H1 (cell line): ENCODE results near the gene TTI1. TPM values are rescaled to one million over a fixed set of nuclear protein-coding genes. Genes with fewer than 3 reads are reported as not detected.

Experiments used
- ATF2 ChIP-seq: IDR thresholded peaks from 2 replicates; pipeline ENCODE4 v1.6.1; 2012; ENCODE audit warnings: low read length, inconsistent platforms
- BACH1 ChIP-seq: IDR thresholded peaks from 2 replicates; pipeline ENCODE4 v1.6.1; 2012; ENCODE audit warnings: low read length, improper control_type of control experiment
- BRCA1 ChIP-seq: IDR thresholded peaks from 2 replicates; pipeline ENCODE4 v1.6.1; 2012; ENCODE audit warnings: low read depth, low read length, improper control_type of control experiment
- SAP30 ChIP-seq: fragments of 300-600 bp; sonication (generic); IDR thresholded peaks from 2 replicates; pipeline ENCODE4 v1.7.1; 2012; ENCODE audit warnings: low read length, moderate library complexity, mild to moderate bottlenecking, inconsistent platforms; ENCODE audit not compliant: insufficient read depth, insufficient replicate concordance
- SIRT6 ChIP-seq: IDR thresholded peaks from one replicate; pipeline ENCODE4 v1.7.1; 2012; ENCODE audit warnings: low read length, inconsistent platforms
- SUZ12 ChIP-seq: fragments of 200-600 bp; sonication (generic); IDR thresholded peaks from 2 replicates; pipeline ENCODE4 v1.6.1; 2012; ENCODE audit warnings: mild to moderate bottlenecking, inconsistent platforms, low read length, moderate library complexity, mixed read lengths
- TBP ChIP-seq: IDR thresholded peaks from 2 replicates; pipeline ENCODE4 v1.6.1; 2011; ENCODE audit warnings: low read depth, low read length, improper control_type of control experiment
- polyA plus RNA-seq, 7 experiments: library from polyadenylated mRNA; depleted of rRNA in 3 of 7; stranded (reverse) in 5 of 7; unstranded in 2 of 7; fragments of >200 nt in 5 of 7; fragments of 200-250 nt in 2 of 7; gene quantifications; 1 replicate in 5 of 7; 2 replicates in 1 of 7; 4 replicates in 1 of 7; pipeline versions ENCODE4 v1.2.1 to v1.2.3, GENCODE V29; 2011 to 2013; ENCODE audit warnings: missing spikeins in 2 of 7, mixed read lengths in 2 of 7
- total RNA-seq: library from RNA; stranded (reverse); fragmentation: NEBNext Ultra II Directional; extraction: Animal tissue kit (Norgen Biotek cat#: 25700); gene quantifications from 2 replicates; pipeline ENCODE4 v1.2.1, GENCODE V29; 2021
- TF ChIP-seq, protein P1 (sequence below): fragments of 300-600 bp; sonication (generic); IDR thresholded peaks from 2 replicates; pipeline ENCODE4 v1.7.1; 2012; ENCODE audit warnings: low read length, moderate library complexity, mild to moderate bottlenecking, inconsistent platforms; ENCODE audit not compliant: insufficient replicate concordance
- TF ChIP-seq, protein P2 (sequence below): IDR thresholded peaks from 2 replicates; pipeline ENCODE4 v1.6.1; 2011; ENCODE audit warnings: low read depth, mild to moderate bottlenecking, low read length; ENCODE audit not compliant: insufficient read depth

The TTI1 gene
- total and polyA plus RNA-seq, 2 of the 8 experiments (the other 6 are each of a cell fraction or from before 2014, with no cell fraction given): 34.1 to 47.0 TPM

GRCh38 chr20:38063911-38064530, 30.8 kb upstream of the TTI1 start (continued):
- TF ChIP-seq, protein P1, sequence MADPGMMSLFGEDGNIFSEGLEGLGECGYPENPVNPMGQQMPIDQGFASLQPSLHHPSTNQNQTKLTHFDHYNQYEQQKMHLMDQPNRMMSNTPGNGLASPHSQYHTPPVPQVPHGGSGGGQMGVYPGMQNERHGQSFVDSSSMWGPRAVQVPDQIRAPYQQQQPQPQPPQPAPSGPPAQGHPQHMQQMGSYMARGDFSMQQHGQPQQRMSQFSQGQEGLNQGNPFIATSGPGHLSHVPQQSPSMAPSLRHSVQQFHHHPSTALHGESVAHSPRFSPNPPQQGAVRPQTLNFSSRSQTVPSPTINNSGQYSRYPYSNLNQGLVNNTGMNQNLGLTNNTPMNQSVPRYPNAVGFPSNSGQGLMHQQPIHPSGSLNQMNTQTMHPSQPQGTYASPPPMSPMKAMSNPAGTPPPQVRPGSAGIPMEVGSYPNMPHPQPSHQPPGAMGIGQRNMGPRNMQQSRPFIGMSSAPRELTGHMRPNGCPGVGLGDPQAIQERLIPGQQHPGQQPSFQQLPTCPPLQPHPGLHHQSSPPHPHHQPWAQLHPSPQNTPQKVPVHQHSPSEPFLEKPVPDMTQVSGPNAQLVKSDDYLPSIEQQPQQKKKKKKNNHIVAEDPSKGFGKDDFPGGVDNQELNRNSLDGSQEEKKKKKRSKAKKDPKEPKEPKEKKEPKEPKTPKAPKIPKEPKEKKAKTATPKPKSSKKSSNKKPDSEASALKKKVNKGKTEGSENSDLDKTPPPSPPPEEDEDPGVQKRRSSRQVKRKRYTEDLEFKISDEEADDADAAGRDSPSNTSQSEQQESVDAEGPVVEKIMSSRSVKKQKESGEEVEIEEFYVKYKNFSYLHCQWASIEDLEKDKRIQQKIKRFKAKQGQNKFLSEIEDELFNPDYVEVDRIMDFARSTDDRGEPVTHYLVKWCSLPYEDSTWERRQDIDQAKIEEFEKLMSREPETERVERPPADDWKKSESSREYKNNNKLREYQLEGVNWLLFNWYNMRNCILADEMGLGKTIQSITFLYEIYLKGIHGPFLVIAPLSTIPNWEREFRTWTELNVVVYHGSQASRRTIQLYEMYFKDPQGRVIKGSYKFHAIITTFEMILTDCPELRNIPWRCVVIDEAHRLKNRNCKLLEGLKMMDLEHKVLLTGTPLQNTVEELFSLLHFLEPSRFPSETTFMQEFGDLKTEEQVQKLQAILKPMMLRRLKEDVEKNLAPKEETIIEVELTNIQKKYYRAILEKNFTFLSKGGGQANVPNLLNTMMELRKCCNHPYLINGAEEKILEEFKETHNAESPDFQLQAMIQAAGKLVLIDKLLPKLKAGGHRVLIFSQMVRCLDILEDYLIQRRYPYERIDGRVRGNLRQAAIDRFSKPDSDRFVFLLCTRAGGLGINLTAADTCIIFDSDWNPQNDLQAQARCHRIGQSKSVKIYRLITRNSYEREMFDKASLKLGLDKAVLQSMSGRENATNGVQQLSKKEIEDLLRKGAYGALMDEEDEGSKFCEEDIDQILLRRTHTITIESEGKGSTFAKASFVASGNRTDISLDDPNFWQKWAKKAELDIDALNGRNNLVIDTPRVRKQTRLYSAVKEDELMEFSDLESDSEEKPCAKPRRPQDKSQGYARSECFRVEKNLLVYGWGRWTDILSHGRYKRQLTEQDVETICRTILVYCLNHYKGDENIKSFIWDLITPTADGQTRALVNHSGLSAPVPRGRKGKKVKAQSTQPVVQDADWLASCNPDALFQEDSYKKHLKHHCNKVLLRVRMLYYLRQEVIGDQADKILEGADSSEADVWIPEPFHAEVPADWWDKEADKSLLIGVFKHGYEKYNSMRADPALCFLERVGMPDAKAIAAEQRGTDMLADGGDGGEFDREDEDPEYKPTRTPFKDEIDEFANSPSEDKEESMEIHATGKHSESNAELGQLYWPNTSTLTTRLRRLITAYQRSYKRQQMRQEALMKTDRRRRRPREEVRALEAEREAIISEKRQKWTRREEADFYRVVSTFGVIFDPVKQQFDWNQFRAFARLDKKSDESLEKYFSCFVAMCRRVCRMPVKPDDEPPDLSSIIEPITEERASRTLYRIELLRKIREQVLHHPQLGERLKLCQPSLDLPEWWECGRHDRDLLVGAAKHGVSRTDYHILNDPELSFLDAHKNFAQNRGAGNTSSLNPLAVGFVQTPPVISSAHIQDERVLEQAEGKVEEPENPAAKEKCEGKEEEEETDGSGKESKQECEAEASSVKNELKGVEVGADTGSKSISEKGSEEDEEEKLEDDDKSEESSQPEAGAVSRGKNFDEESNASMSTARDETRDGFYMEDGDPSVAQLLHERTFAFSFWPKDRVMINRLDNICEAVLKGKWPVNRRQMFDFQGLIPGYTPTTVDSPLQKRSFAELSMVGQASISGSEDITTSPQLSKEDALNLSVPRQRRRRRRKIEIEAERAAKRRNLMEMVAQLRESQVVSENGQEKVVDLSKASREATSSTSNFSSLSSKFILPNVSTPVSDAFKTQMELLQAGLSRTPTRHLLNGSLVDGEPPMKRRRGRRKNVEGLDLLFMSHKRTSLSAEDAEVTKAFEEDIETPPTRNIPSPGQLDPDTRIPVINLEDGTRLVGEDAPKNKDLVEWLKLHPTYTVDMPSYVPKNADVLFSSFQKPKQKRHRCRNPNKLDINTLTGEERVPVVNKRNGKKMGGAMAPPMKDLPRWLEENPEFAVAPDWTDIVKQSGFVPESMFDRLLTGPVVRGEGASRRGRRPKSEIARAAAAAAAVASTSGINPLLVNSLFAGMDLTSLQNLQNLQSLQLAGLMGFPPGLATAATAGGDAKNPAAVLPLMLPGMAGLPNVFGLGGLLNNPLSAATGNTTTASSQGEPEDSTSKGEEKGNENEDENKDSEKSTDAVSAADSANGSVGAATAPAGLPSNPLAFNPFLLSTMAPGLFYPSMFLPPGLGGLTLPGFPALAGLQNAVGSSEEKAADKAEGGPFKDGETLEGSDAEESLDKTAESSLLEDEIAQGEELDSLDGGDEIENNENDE: no peak
- TF ChIP-seq SIRT6 (no peak), BRCA1 (no peak), SAP30 (no peak), TBP (no peak), SUZ12 (no peak), ATF2 (no peak), BACH1 (no peak)
- TF ChIP-seq, protein P2, sequence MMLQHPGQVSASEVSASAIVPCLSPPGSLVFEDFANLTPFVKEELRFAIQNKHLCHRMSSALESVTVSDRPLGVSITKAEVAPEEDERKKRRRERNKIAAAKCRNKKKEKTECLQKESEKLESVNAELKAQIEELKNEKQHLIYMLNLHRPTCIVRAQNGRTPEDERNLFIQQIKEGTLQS: no peak
